ENCODE measurements around the gene SSR1. TPM values are rescaled to one million over a fixed set of nuclear protein-coding genes. Genes with fewer than 3 reads are reported as not detected.

The SSR1 gene
- total and polyA plus RNA-seq, 2 experiments from 2014 or later = 65.3 to 70.2 TPM

GRCh38 chr6:7300926-7301325 is 12.1 kb downstream of the SSR1 start:
- no peak overlapping the region for H3K4me3 ChIP-seq
- ATAC-seq (no peak), DNase-seq (ENCODE audit: low spot score) (no peak)
- H3K27me3 ChIP-seq (ENCODE audit: insufficient read depth) = no peaks in the 10 kb centered on the region
- TF ChIP-seq CTCF (conservative IDR thresholded peaks at IDR 0.05; ENCODE audit: low read depth in 2 of 2) (no peak), NANOG (IDR thresholded peaks at IDR 0.05; ENCODE audit: borderline replicate concordance) (no peak), CREB1 (CRISPR knock-in tag; IDR thresholded peaks at IDR 0.05; ENCODE audit: low read depth) (no peak), EZH2phosphoT487 (IDR thresholded peaks at IDR 0.05; ENCODE audit: unreplicated experiment) (no peak), EZH2 (IDR thresholded peaks at IDR 0.05; ENCODE audit: low read depth, unreplicated experiment) (no peak), JUNB (IDR thresholded peaks at IDR 0.05; ENCODE audit: unreplicated experiment) (no peak), STAT1 (IDR thresholded peaks at IDR 0.05; ENCODE audit: unreplicated experiment) (no peak), ETS1 (IDR thresholded peaks at IDR 0.05) (no peak), ZNF331 (CRISPR knock-in tag; IDR thresholded peaks at IDR 0.05; ENCODE audit: low read depth) (no peak), POLR2AphosphoS5 (IDR thresholded peaks at IDR 0.05; ENCODE audit: low read depth) (no peak), ZNF462 (CRISPR knock-in tag; IDR thresholded peaks at IDR 0.05) (no peak)
- TF ChIP-seq, protein P1, sequence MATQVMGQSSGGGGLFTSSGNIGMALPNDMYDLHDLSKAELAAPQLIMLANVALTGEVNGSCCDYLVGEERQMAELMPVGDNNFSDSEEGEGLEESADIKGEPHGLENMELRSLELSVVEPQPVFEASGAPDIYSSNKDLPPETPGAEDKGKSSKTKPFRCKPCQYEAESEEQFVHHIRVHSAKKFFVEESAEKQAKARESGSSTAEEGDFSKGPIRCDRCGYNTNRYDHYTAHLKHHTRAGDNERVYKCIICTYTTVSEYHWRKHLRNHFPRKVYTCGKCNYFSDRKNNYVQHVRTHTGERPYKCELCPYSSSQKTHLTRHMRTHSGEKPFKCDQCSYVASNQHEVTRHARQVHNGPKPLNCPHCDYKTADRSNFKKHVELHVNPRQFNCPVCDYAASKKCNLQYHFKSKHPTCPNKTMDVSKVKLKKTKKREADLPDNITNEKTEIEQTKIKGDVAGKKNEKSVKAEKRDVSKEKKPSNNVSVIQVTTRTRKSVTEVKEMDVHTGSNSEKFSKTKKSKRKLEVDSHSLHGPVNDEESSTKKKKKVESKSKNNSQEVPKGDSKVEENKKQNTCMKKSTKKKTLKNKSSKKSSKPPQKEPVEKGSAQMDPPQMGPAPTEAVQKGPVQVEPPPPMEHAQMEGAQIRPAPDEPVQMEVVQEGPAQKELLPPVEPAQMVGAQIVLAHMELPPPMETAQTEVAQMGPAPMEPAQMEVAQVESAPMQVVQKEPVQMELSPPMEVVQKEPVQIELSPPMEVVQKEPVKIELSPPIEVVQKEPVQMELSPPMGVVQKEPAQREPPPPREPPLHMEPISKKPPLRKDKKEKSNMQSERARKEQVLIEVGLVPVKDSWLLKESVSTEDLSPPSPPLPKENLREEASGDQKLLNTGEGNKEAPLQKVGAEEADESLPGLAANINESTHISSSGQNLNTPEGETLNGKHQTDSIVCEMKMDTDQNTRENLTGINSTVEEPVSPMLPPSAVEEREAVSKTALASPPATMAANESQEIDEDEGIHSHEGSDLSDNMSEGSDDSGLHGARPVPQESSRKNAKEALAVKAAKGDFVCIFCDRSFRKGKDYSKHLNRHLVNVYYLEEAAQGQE (IDR thresholded peaks at IDR 0.05; ENCODE audit: unreplicated experiment) = no peak
- no peak overlapping the region for H3K27ac Mint-ChIP-seq
- H3K4me1 ChIP-seq (ENCODE audit: insufficient read depth) = no peaks in the 10 kb centered on the region
- peaks cover 85% of the 10 kb centered on the region for H3K36me3 Mint-ChIP-seq (ENCODE audit: low read depth)
- no peak overlapping the region for H3K4me2 ChIP-seq
- no peak overlapping the region for H2AFZ ChIP-seq
- H3K27me3 Mint-ChIP-seq (ENCODE audit: insufficient read depth, low read depth, poor library complexity) = no peaks in the 10 kb centered on the region
- H3F3A ChIP-seq (replicated peaks; ENCODE audit: low read depth) = no peaks in the 10 kb centered on the region
- H3K4me3 Mint-ChIP-seq = no peak overlapping the region
- no peaks in the 10 kb centered on the region for H3K9me3 Mint-ChIP-seq
- no peak overlapping the region for H3K27ac ChIP-seq (ENCODE audit: low read depth)
- H3K9me2 ChIP-seq (ENCODE audit: insufficient read depth) = no peaks in the 10 kb centered on the region
- peaks cover 87% of the 10 kb centered on the region for H3K36me3 ChIP-seq (ENCODE audit: insufficient read depth)
- no peaks in the 10 kb centered on the region for H3K4me1 Mint-ChIP-seq
- peaks cover 25% of the 10 kb centered on the region for H3K79me2 ChIP-seq (replicated peaks; ENCODE audit: insufficient read depth)
- peaks cover 13% of the 10 kb centered on the region for H4K20me1 ChIP-seq (replicated peaks; ENCODE audit: insufficient read depth)
